A549 (cell line): ENCODE measurements around the gene CABP2. TPM values are rescaled to one million over a fixed set of nuclear protein-coding genes. Genes with fewer than 3 reads are reported as not detected.
A peak's percentile ranks its signal among the peaks of the same experiment; 100 is the strongest.

Experiments
- ATAC-seq, 2 experiments: fragments of 200-7000 bp in 1 of 2; fragments of >200 bp in 1 of 2; cut with Nextera tagmentation in 1 of 2; cut with Tn5 transposase in 1 of 2; 3 replicates each; pipeline versions ENCODE4 v1.8.0 to v1.9.1; 2018 to 2020; ENCODE audit warnings: mild to moderate bottlenecking in 1 of 2, moderate library complexity in 1 of 2
- CTCF ChIA-PET: fragments of 300-600 bp; sonication (Branson Sonifier 250); formaldehyde crosslinking; extraction: SDS; loops from one replicate; lab custom pipeline; 2021; ENCODE audit warnings: antibody characterized with exemption, inconsistent platforms; lab: Yijun Ruan, JAX
- POLR2A ChIA-PET: fragments of 350-600 bp; formaldehyde crosslinking; extraction: SDS; loops from one replicate; lab custom pipeline; 2021; ENCODE audit warnings: antibody characterized with exemption, inconsistent platforms; lab: Yijun Ruan, JAX
- DNase-seq, 2 experiments: peaks; one replicate each; pipeline versions ENCODE4 v3.0.0 to v3.0.0-alpha.2; 2011 to 2016; ENCODE audit warnings: low read depth in 1 of 2, low spot score in 1 of 2
- FAIRE-seq: peaks from 2 replicates; lab custom pipeline; 2011; peaks lifted over from hg19 to GRCh38; lab: Jason Lieb, UNC
- H3K27ac ChIP-seq, 2 experiments: fragments of >200 bp; sonication (Bioruptor Twin); formaldehyde crosslinking; 3 replicates each; pipeline ENCODE4 v1.5.1; 2016 to 2017
- H3K4me1 ChIP-seq: fragments of >200 bp; sonication (Bioruptor Twin); formaldehyde crosslinking; 3 replicates; pipeline ENCODE4 v1.6.1; 2016
- H3K4me2 ChIP-seq: fragments of >200 bp; sonication (Bioruptor Twin); formaldehyde crosslinking; 3 replicates; pipeline ENCODE4 v1.6.1; 2016
- H3K4me3 ChIP-seq: fragments of >200 bp; sonication (Bioruptor Twin); formaldehyde crosslinking; 3 replicates; pipeline ENCODE4 v1.5.1; 2016
- H3K9me3 ChIP-seq: fragments of >200 bp; sonication (Bioruptor Twin); formaldehyde crosslinking; 3 replicates; pipeline ENCODE4 v1.6.1; 2016
- ATOH8 ChIP-seq: fragments of 250-450 bp; sonication (Bioruptor Pico); IDR thresholded peaks from 2 replicates; pipeline ENCODE4 v1.5.0; 2020; ENCODE audit warnings: low read depth, mild to moderate bottlenecking, moderate library complexity
- CBX2 ChIP-seq: fragments of 200-600 bp; sonication (generic); IDR thresholded peaks from 2 replicates; pipeline ENCODE4 v1.6.1; 2016; ENCODE audit warnings: low read depth, mild to moderate bottlenecking, borderline replicate concordance
- CBX8 ChIP-seq: fragments of 200-600 bp; sonication (generic); IDR thresholded peaks from 2 replicates; pipeline ENCODE4 v1.6.1; 2016
- CHD2 ChIP-seq: fragments of 150-350 bp; IDR thresholded peaks from 2 replicates; pipeline ENCODE4 v1.6.1; 2014; ENCODE audit warnings: low read length; ENCODE audit not compliant: partially characterized antibody
- ELK1 ChIP-seq: fragments of 150-350 bp; IDR thresholded peaks from 2 replicates; pipeline ENCODE4 v1.6.1; 2014; ENCODE audit warnings: low read depth, mild to moderate bottlenecking, low read length
- JUN ChIP-seq, 2 experiments: fragments of >200 bp; sonication (Bioruptor Twin); formaldehyde crosslinking; IDR thresholded peaks; 2 replicates in 1 of 2; 3 replicates in 1 of 2; pipeline ENCODE4 v1.6.1; 2016 to 2017
- MAFK ChIP-seq: fragments of 450-650 bp; IDR thresholded peaks from 2 replicates; pipeline ENCODE4 v1.6.1; 2014; ENCODE audit not compliant: partially characterized antibody
- MAX ChIP-seq: IDR thresholded peaks from 2 replicates; pipeline ENCODE4 v1.6.1; 2012
- MYC ChIP-seq: IDR thresholded peaks from 2 replicates; pipeline ENCODE4 v1.6.1; 2012; ENCODE audit warnings: mild to moderate bottlenecking, inconsistent platforms, low read length, improper control_type of control experiment, borderline replicate concordance
- NPAS2 ChIP-seq: fragments of 250-450 bp; sonication (Bioruptor Pico); IDR thresholded peaks from 2 replicates; pipeline ENCODE4 v1.8.0; 2022; ENCODE audit warnings: mild to moderate bottlenecking, moderate library complexity, borderline replicate concordance
- NR3C1 ChIP-seq: fragments of >200 bp; sonication (Bioruptor Twin); formaldehyde crosslinking; IDR thresholded peaks from 3 replicates; pipeline ENCODE4 v1.6.1; 2017
- PBX3 ChIP-seq: IDR thresholded peaks from 2 replicates; pipeline ENCODE4 v1.6.1; 2012
- PHF8 ChIP-seq: fragments of 200-600 bp; sonication (generic); IDR thresholded peaks from 2 replicates; pipeline ENCODE4 v1.6.1; 2016; ENCODE audit warnings: low read depth, mild to moderate bottlenecking, antibody characterized with exemption, moderate library complexity, borderline replicate concordance
- RARB ChIP-seq: fragments of 250-450 bp; sonication (Bioruptor Pico); IDR thresholded peaks from 2 replicates; pipeline ENCODE4 v1.8.0; 2021; ENCODE audit warnings: mild to moderate bottlenecking, moderate library complexity
- REST ChIP-seq: fragments of 200-600 bp; sonication (generic); IDR thresholded peaks from 2 replicates; pipeline ENCODE4 v1.6.1; 2016; ENCODE audit warnings: antibody characterized with exemption, mild to moderate bottlenecking, moderate library complexity
- RNF2 ChIP-seq: fragments of 200-600 bp; sonication (generic); IDR thresholded peaks from 2 replicates; pipeline ENCODE4 v1.6.1; 2016; ENCODE audit warnings: low read depth, mild to moderate bottlenecking, antibody characterized with exemption, moderate library complexity, borderline replicate concordance
- SREBF2 ChIP-seq: fragments of 450-650 bp; IDR thresholded peaks from 2 replicates; pipeline ENCODE4 v1.6.1; 2014; ENCODE audit warnings: mild to moderate bottlenecking, moderate library complexity
- ZFP36 ChIP-seq: fragments of 450-650 bp; IDR thresholded peaks from 2 replicates; pipeline ENCODE4 v1.6.1; 2014; ENCODE audit warnings: borderline replicate concordance; ENCODE audit not compliant: partially characterized antibody
- ZNF302 ChIP-seq: fragments of 250-450 bp; sonication (Bioruptor Pico); IDR thresholded peaks from 2 replicates; pipeline ENCODE4 v1.9.0; 2021; ENCODE audit warnings: inconsistent platforms, mild to moderate bottlenecking, moderate library complexity
- WGBS: methylation state at CpG from one replicate; pipeline ENCODE4 v1.1.6; 2017; ENCODE audit errors: missing lambda C conversion rate; 5-methylcytosine and 5-hydroxymethylcytosine counted together
- polyA plus RNA-seq, 4 experiments: library from polyadenylated mRNA; depleted of rRNA in 3 of 4; stranded (reverse); fragments of >200 nt; fragmentation: RNase III in 1 of 4; extraction: RNeasy Plus Mini Kit Qiagen cat#74134 plus additional on column Dnase treatment in 1 of 4; gene quantifications; 2 replicates in 3 of 4; 3 replicates in 1 of 4; pipeline ENCODE4 v1.2.3, GENCODE V29; 2011 to 2017

The CABP2 gene
- polyA plus RNA-seq, 2 of the 4 experiments (the other 2 are of a cell fraction) = not detected

GRCh38 chr11:67507864-67508485 is 15.3 kb downstream of the CABP2 start, which contains the start of gene CDK2AP2 (continued):
- 0 out of 2 replicates have a peak, but pooled peaks have one; percentile 41 for TF ChIP-seq ATOH8 (CRISPR knock-in tag)
- TF ChIP-seq CBX8 = no peak
- TF ChIP-seq JUN (IDR thresholded peaks at IDR 0.05) = peak; percentile 63 to 64; a peak in 4 of 5 replicates
- TF ChIP-seq MAX = peak; percentile 63

- TF ChIP-seq ZFP36 = no peak
- no peak for TF ChIP-seq CBX2
- TF ChIP-seq PBX3 = no peak
- no peak for TF ChIP-seq REST
- no peak for TF ChIP-seq SREBF2
- TF ChIP-seq NR3C1 = no peak
- TF ChIP-seq JUN (IDR thresholded peaks at IDR 0.05) = no peak
- TF ChIP-seq CBX8 = no peak
- no peak for TF ChIP-seq ZNF302 (CRISPR knock-in tag)
- no peak for TF ChIP-seq MYC
- TF ChIP-seq NPAS2 (CRISPR knock-in tag) = no peak
- no peak for TF ChIP-seq PHF8
- TF ChIP-seq MAFK = no peak
- TF ChIP-seq RNF2 = no peak
- TF ChIP-seq ELK1 = no peak
- TF ChIP-seq CHD2 = no peak
- TF ChIP-seq RARB (CRISPR knock-in tag) = no peak
- Histone ChIP-seq H3K9me3 (no peaks in the 10 kb centered on the region), H3K4me2 (peak overlapping the region; percentile 85), H3K27ac (peak overlapping the region; percentile 81 to 90), H3K4me1 (peaks cover 34% of the 10 kb centered on the region), H3K4me3 (peak overlapping the region; percentile 68)
- ChIA-PET CTCF (interaction anchor here (0.7 to 1.1 kb wide), 5 partner anchors 76 to 162 kb away, joined by 3 to 6 read pairs (median 4); partner anchors contain the start of gene GSTP1), POLR2A (no interaction called here)
- DNase-seq (peak in 1 of 2 experiments; percentile 54), FAIRE-seq (no peak), ATAC-seq (peak in 1 of 2 experiments; percentile 45; a peak in 3 of 6 replicates)
- WGBS = 16% methylated on average over 26 of the region's 33 CpGs
These were observed 15.9 kb downstream of the CABP2 start for GRCh38 chr11:67507242-67507863.
